Tongue (tissue), 2 donors: ENCODE measurements around the gene FBRSL1. TPM values are rescaled to one million over a fixed set of nuclear protein-coding genes. Genes with fewer than 3 reads are reported as not detected.

Experiments
- DNase-seq: peaks from one replicate; pipeline ENCODE4 v3.0.0-alpha.2; 2015
- total RNA-seq: library from RNA; depleted of rRNA; stranded (reverse); fragments of >200 nt; gene quantifications from one replicate; pipeline ENCODE4 v1.2.3, GENCODE V29; 2014

FBRSL1 gene
- total RNA-seq, 1 donor from 2014 or later, result 10.2 TPM

DNA sequence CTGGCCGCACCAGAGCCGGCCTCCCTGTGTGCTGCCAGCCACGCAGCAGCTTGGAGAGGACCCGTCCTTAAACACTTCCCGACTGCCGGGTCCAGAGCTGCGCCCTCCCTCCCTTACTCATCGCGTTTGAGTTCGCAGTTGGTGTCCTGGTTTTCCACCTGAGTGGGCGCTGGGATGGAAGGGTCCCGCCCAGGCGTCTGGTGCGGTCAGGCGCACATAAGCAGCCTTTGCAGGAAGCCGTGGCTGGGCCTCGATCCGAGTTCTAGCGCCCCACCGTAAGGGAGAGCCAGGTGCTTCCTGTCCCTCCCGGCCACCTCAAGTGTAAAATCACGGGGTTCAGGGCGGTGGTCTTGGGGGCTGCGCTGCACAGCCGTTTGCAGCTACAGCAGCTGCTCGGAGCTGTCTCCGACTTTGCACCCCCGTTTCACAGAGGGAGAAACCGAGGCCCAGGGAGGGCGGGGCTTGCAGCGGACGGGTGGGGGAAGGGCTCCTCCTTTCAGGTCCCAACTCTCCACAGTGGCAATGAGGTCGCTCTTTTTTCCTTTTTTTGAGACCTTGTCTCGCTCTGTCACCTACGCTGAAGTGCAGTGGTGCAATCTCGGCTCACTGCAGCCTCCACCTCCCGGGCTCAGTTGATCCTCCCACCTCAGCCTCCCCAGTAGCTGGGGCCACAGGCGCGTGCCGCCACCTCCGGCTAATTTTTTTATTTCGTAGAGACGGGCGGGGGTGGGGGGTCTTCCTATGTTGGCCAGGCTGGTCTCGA, 69.1 kb downstream of the FBRSL1 start:
- no peak for DNase-seq

DNA sequence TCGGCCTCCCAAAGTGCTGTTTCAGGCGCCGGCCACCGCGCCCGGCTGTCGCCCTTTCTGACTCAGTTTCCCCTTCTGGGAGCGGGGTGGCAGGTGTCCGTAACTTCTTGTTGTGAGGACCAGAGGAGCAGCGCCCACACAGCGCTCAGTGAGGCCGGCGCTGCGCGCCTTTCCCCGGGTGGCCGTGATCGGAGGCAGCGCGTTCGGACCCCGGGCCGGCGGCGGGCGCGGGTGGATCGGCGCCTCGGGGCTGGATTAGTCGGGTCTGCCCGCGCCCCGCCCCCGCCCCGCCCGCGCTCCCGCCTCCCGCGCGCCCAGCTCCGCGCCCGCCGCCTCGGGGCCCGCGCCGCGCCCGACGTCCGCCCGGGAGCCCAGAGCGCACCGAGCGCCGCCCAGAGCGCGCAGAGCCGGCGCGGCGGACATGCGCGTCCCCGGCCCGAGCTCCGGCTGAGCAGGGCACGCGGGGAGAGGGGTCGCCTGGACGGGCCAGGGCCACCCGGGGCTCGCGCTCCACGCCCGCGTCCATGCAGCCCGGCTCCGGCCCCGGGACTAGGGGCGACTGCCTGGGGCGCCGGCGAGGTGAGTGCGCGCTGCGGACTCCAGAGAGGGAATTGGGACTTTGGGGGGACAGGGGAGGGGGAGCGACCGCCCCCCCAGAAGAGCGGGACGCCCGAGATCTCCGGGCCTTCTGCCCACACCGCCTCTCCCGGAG, 69.9 kb downstream of the FBRSL1 start:
- peak; percentile 81 for DNase-seq

DNA sequence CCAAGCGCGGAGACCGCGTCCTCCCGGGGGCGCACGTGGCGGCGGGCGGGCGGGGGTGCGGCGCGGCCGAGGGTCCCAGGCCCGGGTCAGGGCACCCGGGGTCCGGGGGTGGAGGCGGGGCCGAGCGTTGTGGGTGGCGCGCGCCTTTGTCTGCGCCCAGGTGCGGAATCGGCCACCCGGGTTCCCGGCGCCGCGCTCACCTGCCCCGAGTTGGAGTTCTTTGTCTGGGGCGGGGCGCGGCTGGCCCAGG, 70.3 kb downstream of the FBRSL1 start:
- peak; percentile 28 for DNase-seq

DNA sequence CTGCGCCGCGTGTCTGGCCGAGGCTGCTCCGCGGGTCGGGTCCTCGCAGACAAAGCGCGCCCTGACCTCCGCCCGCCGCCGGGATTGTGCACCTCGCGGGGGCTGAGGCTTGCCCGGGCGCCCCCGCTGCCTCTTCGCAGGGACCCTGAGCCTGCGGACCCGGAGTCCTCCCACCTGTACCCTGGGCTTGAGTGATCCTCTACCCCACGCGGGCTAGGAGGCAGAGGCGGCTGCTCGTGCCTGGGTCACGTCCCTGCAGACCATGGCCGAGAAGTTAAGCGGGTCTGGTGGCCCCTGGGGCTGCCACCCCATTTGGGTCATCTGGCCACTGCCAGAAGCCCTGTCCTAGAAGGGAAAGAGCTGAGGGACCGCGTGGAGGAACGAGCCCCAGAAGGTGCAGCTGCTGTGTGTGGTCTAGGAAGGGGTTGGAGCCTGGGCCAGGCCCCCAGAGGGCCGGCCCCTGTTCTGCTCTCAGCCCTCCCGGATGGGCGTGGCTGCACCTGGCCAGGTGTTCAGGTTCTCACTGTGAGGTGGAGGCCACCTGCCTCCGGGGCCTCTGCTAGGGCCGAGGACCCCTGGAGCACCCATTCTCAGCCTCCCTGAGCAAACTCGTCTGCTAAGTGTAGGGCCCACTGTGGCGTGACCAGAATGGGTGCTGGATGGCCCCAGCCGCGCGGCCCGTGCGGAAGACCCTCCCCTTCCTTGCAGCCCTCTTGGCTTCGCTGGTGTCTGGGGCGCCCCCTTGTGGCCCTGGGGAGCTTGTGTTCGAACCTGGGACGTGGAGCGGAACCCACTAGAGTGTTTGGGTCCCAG, 70.9 kb downstream of the FBRSL1 start:
- peak; percentile 87 for DNase-seq

Other genes starting within 250 kb of the FBRSL1 start
- 0.92 TPM for gene GALNT9, start 160.6 kb upstream of the FBRSL1 start, total RNA-seq
- not detected for gene LRCOL1, start 120.4 kb downstream of the FBRSL1 start, total RNA-seq
- gene P2RX2, start 128.6 kb downstream of the FBRSL1 start, total RNA-seq, result not detected
- 32.1 TPM for gene POLE, start 197.2 kb downstream of the FBRSL1 start, total RNA-seq
- 31.5 TPM for gene PXMP2, start 197.4 kb downstream of the FBRSL1 start, total RNA-seq
- gene PGAM5, start 220.7 kb downstream of the FBRSL1 start, total RNA-seq, result 24.1 TPM